ENCODE measurements around the gene TAS2R41. TPM values are rescaled to one million over a fixed set of nuclear protein-coding genes. Genes with fewer than 3 reads are reported as not detected.

TAS2R41 gene
- polyA plus RNA-seq, 3 donors, result 0.19 TPM; not detected in 2

DNA sequence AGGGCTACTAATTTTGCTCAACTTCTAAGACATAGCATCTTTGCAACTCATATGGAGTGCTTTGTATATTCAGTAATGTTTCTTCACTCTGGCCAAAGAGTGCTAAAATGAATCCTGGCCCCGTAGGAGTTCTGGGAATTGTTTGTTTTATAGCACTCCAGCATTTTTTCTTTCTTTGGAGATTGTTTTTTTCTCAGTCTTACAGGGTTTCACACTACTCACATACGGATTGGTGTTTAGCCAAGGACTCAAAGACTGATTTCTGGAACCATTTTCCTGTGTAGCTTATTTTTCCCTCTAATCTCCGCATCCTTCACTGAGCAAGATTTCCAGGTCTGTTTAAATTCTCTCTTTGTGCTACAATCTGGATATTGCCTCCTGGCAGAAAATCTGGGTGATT, 6.4 kb downstream of the TAS2R41 start:
- Histone ChIP-seq H3K9ac (ENCODE audit: insufficient read depth, low read length, poor library complexity, severe bottlenecking) (no peak overlapping the region), H4K20me1 (ENCODE audit: insufficient read depth, low read length) (no peaks in the 10 kb centered on the region), H2AFZ (ENCODE audit: insufficient read depth, low read depth, low read length, poor library complexity, severe bottlenecking) (no peak overlapping the region), H3K27me3 (ENCODE audit: control insufficient read depth in 2 of 2, insufficient read depth in 2 of 2, low read length in 2 of 2) (no peaks in the 10 kb centered on the region), H3K79me2 (ENCODE audit: insufficient read depth, low read length) (peaks cover 20% of the 10 kb centered on the region), H3K27ac (ENCODE audit: low read depth in 1 of 2, low read length in 2 of 2) (peak overlapping the region in 1 of 2 donors; percentile 94), H3K4me2 (replicated peaks; ENCODE audit: extremely low read depth, low read length, poor library complexity, severe bottlenecking) (no peak overlapping the region), H3K36me3 (replicated peaks in 1 of 2; ENCODE audit: control insufficient read depth in 1 of 2, insufficient read depth in 2 of 2, low read length in 2 of 2) (peaks cover 0 to 3% of the 10 kb centered on the region in 2 donors), H3K4me1 (ENCODE audit: control insufficient read depth in 1 of 2, insufficient read depth in 2 of 2, low read length in 2 of 2) (peaks cover 36 to 53% of the 10 kb centered on the region in 2 donors), H3K4me3 (replicated peaks in 1 of 3; ENCODE audit: low read depth in 2 of 3, low read length in 3 of 3) (no peak overlapping the region), H3K9me3 (replicated peaks in 1 of 2; ENCODE audit: control insufficient read depth in 1 of 2, insufficient read depth in 1 of 2, low read length in 2 of 2) (no peaks in the 10 kb centered on the region)
- H3K36me3 Mint-ChIP-seq, result peaks cover 0 to 5% of the 10 kb centered on the region in 2 donors
- no peak overlapping the region for H3K4me3 Mint-ChIP-seq
- H3K27me3 Mint-ChIP-seq (ENCODE audit: low read depth in 3 of 3), result no peaks in the 10 kb centered on the region
- H3K4me1 Mint-ChIP-seq, result peaks cover 48% of the 10 kb centered on the region
- no CpG with 5 or more reads among the region's 3 CpGs for WGBS (ENCODE audit: insufficient coverage)
- TF ChIP-seq, protein P1, sequence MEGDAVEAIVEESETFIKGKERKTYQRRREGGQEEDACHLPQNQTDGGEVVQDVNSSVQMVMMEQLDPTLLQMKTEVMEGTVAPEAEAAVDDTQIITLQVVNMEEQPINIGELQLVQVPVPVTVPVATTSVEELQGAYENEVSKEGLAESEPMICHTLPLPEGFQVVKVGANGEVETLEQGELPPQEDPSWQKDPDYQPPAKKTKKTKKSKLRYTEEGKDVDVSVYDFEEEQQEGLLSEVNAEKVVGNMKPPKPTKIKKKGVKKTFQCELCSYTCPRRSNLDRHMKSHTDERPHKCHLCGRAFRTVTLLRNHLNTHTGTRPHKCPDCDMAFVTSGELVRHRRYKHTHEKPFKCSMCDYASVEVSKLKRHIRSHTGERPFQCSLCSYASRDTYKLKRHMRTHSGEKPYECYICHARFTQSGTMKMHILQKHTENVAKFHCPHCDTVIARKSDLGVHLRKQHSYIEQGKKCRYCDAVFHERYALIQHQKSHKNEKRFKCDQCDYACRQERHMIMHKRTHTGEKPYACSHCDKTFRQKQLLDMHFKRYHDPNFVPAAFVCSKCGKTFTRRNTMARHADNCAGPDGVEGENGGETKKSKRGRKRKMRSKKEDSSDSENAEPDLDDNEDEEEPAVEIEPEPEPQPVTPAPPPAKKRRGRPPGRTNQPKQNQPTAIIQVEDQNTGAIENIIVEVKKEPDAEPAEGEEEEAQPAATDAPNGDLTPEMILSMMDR (IDR thresholded peaks at IDR 0.05), result no peak
- no peak for DNase-seq
- intact Hi-C loops (cut with micrococcal nuclease), result no loop called here
- H3K27ac Mint-ChIP-seq, result peak overlapping the region in 5 of 7 donors; percentile 78 to 94 (median 91)
- peaks cover 0 to 8% (median 2%) of the 10 kb centered on the region in 7 donors for H3K9me3 Mint-ChIP-seq

DNA sequence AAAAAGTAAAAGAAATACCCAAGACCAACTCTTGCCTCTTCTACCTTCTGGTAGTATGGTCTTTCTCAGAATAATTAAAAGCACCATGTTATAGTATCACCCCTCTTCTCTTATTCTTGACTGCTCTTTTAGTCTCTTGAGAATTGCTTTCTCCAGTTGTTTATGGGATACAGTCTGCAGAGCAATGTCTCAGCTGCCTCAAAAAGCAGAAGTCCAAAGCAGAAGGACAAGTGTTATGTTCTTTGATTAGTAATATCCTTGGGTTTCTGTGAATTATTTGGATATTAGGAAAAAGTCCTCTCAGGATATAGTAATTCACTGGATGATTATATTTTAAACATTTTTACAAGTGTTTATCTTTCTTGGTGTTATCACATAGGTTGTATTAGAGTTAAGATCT, 7.4 kb downstream of the TAS2R41 start:
- H3K27me3 ChIP-seq (ENCODE audit: control insufficient read depth in 2 of 2, insufficient read depth in 2 of 2, low read length in 2 of 2), result no peaks in the 10 kb centered on the region
- peak overlapping the region; percentile 67 for H3K4me2 ChIP-seq (replicated peaks; ENCODE audit: extremely low read depth, low read length, poor library complexity, severe bottlenecking)
- H2AFZ ChIP-seq (ENCODE audit: insufficient read depth, low read depth, low read length, poor library complexity, severe bottlenecking), result no peak overlapping the region
- intact Hi-C loops (cut with micrococcal nuclease), result loop anchor here in 1 of 2 donors (5.0 kb wide), 1 partner anchor 103 kb away; the partner anchor contains the start of gene ZYX
- Mint-ChIP-seq H3K9me3 (peaks cover 0 to 8% (median 2%) of the 10 kb centered on the region in 7 donors), H3K27me3 (ENCODE audit: low read depth in 3 of 3) (no peaks in the 10 kb centered on the region), H3K4me1 (peaks cover 48% of the 10 kb centered on the region), H3K4me3 (peak overlapping the region; percentile 48 to 80), H3K27ac (peak overlapping the region; percentile 89 to 94 (median 93)), H3K36me3 (peaks cover 3% of the 10 kb centered on the region in 2 donors)
- DNase-seq, result peak; percentile 58 to 68 (median 62)
- no peaks in the 10 kb centered on the region for H3K36me3 ChIP-seq (replicated peaks in 1 of 2; ENCODE audit: control insufficient read depth in 1 of 2, insufficient read depth in 2 of 2, low read length in 2 of 2)
- H3K9me3 ChIP-seq (replicated peaks in 1 of 2; ENCODE audit: control insufficient read depth in 1 of 2, insufficient read depth in 1 of 2, low read length in 2 of 2), result no peaks in the 10 kb centered on the region
- no peaks in the 10 kb centered on the region for H4K20me1 ChIP-seq (ENCODE audit: insufficient read depth, low read length)
- TF ChIP-seq, protein P1 (IDR thresholded peaks at IDR 0.05), result no peak
- H3K4me3 ChIP-seq (replicated peaks in 1 of 3; ENCODE audit: low read depth in 2 of 3, low read length in 3 of 3), result peak overlapping the region in 1 of 3 experiments; percentile 57
- H3K27ac ChIP-seq (ENCODE audit: low read depth in 1 of 2, low read length in 2 of 2), result peak overlapping the region; percentile 85 to 94
- peaks cover 36 to 52% of the 10 kb centered on the region in 2 donors for H3K4me1 ChIP-seq (ENCODE audit: control insufficient read depth in 1 of 2, insufficient read depth in 2 of 2, low read length in 2 of 2)
- no peak overlapping the region for H3K9ac ChIP-seq (ENCODE audit: insufficient read depth, low read length, poor library complexity, severe bottlenecking)
- peaks cover 20% of the 10 kb centered on the region for H3K79me2 ChIP-seq (ENCODE audit: insufficient read depth, low read length)
